ENCODE measurements around the gene SEPTIN1.

SEPTIN1 gene, protein sequence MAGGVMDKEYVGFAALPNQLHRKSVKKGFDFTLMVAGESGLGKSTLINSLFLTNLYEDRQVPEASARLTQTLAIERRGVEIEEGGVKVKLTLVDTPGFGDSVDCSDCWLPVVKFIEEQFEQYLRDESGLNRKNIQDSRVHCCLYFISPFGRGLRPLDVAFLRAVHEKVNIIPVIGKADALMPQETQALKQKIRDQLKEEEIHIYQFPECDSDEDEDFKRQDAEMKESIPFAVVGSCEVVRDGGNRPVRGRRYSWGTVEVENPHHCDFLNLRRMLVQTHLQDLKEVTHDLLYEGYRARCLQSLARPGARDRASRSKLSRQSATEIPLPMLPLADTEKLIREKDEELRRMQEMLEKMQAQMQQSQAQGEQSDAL

GRCh38 chr16:30382111-30382881 is at the start of gene SEPTIN1:
TSS of gene SEPTIN1 (minus strand) at chr16:30382561. CDS start at chr16:30382542, 19 bp downstream.
- no peak for TF ChIP-seq CTCF (IDR thresholded peaks at IDR 0.05; ENCODE audit: extremely low read depth, insufficient read depth, missing control alignments)
- in situ Hi-C loops (cut with MboI; ENCODE audit: low pct_unique_long_range_greater_than_20kb, low sequenced_read_pairs, unreplicated experiment), result no loop called here
- peak; percentile 72 for DNase-seq (ENCODE audit: low spot score)

DNA sequence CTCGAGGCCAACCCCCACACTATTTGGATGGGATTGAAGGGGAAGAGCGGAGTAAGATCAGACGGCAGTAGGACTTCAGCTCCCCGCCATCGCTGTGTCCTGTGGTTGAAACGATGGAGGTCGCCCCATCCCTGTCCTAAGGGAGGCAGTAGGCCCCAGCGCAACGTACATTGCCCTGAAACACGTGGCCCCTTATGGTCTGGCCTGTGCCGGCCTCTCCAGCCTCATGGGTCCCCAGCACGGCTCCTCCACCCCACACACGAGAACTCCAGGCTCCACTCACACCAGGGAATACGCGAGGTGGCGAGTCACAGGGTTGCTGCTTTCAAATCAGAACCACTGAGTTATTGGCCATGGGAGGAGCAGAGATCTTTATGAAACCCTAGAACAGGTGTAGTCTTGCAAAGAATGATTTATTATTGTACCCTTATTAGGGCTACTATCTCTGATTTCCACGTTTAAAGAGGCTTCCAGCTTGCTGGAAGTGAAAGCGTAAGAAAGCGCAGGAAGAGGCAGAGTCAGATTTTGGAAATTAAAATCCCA is 48.1 kb upstream of the SEPTIN1 start:
- in situ Hi-C loops (cut with MboI; ENCODE audit: low pct_unique_long_range_greater_than_20kb, low sequenced_read_pairs, unreplicated experiment), result loop anchor here (10.0 kb wide), 1 partner anchor 174 kb away; no protein-coding TSS in a partner anchor
- TF ChIP-seq CTCF (IDR thresholded peaks at IDR 0.05; ENCODE audit: extremely low read depth, insufficient read depth, missing control alignments), result peak; percentile 36
- no peak for DNase-seq (ENCODE audit: low spot score)

DNA sequence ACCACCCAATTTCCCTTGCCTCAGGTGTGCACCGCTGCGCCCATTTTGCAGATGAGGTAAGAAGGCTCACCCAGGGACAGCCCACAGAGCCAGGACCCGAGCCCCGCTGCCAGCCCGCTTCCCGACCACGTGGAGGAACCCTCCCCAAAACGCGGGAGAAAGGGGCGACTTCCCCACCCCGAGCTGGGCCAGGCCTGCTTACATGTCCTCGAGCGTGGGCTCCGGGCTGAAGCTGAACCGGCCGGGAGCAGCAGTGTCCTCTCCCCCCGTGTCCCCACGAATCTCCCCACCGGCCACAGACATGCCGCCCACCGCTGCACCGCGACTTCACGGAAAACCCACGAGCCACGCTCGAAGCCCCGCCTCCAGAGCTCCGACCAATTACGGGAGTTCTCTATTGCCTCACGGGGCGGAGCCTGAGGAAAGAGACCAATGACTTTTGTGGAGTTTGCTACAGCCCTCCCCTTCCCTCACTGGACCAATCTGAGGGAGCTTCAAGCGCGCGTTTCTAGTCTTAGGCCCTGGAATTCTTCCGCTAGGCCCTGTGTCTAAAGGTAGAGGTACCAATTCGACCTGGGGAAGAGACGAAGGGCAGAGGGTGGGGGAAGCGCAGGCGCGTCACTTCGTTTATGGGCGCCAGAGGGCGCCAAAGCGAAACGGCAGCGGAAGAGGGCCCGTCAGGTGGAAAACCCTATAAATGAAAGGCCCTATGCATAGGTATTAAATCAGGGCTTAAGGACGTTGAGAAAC is 47.5 kb upstream of the SEPTIN1 start, which contains the start of gene DCTPP1:
DCTPP1 (minus strand) TSS at position 353 of the 750 bp plus-strand sequence; CDS start at position 303, 50 bp downstream.
- DNase-seq (ENCODE audit: low spot score), result peak; percentile 95
- in situ Hi-C loops (cut with MboI; ENCODE audit: low pct_unique_long_range_greater_than_20kb, low sequenced_read_pairs, unreplicated experiment), result loop anchor here (10.0 kb wide), 1 partner anchor 175 kb away; no protein-coding TSS in a partner anchor
- peak; percentile 81 for TF ChIP-seq CTCF (IDR thresholded peaks at IDR 0.05; ENCODE audit: extremely low read depth, insufficient read depth, missing control alignments)

GRCh38 chr16:30429418-30429677 is 47.0 kb upstream of the SEPTIN1 start:
- in situ Hi-C loops (cut with MboI; ENCODE audit: low pct_unique_long_range_greater_than_20kb, low sequenced_read_pairs, unreplicated experiment), result no loop called here
- DNase-seq (ENCODE audit: low spot score), result no peak

DNA sequence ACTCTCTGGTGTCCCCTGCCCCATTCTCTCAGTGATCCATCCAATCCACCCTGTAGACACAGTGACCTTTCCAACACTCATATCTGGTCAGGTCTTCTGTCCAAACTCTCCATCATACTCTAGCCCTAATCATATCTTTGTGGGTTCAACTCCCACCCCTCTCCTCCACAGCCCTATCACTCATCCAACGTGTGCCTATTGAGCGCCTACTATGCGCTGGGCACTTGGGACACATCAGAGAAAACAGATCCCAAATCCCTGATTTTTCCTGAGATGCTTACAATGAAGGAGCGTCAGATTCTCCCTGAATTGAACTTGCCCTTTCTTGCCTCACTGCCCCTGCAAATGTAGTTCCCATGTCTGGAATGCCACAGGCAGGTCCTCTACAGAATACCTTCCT is 45.7 kb upstream of the SEPTIN1 start:
- DNase-seq (ENCODE audit: low spot score), result no peak
- in situ Hi-C loops (cut with MboI; ENCODE audit: low pct_unique_long_range_greater_than_20kb, low sequenced_read_pairs, unreplicated experiment), result no loop called here
- no peak for TF ChIP-seq CTCF (IDR thresholded peaks at IDR 0.05; ENCODE audit: extremely low read depth, insufficient read depth, missing control alignments)

More at GRCh38 chr16:30429418-30429677, 47.0 kb upstream of the SEPTIN1 start:
- TF ChIP-seq CTCF (IDR thresholded peaks at IDR 0.05; ENCODE audit: extremely low read depth, insufficient read depth, missing control alignments), result no peak

- no peak for DNase-seq (ENCODE audit: low spot score)
- in situ Hi-C loops (cut with MboI; ENCODE audit: low pct_unique_long_range_greater_than_20kb, low sequenced_read_pairs, unreplicated experiment), result loop anchor here (25.0 kb wide), 1 partner anchor 309 kb away; the partner anchor contains the start of genes GDPD3 and MAPK3
- TF ChIP-seq CTCF (IDR thresholded peaks at IDR 0.05; ENCODE audit: extremely low read depth, insufficient read depth, missing control alignments), result no peak
These were observed 38.6 kb upstream of the SEPTIN1 start for GRCh38 chr16:30421010-30421409.

All from GM13977 (cell line).